MM.1S (cell line): ENCODE data around the gene UBE2U.
"Not testable (repeated sequence)": the region's sequence is repeated elsewhere in the genome, so short reads cannot be mapped to it uniquely, and the experiment has no call there.

Experiments used
- DNase-seq: peaks from one replicate; pipeline ENCODE4 v3.0.0-alpha.2; 2015
- H2AFZ ChIP-seq: fragments of 300-600 bp; sonication (generic); 2 replicates; pipeline ENCODE4 v1.6.0; 2016; ENCODE audit warnings: antibody characterized with exemption, low read length
- H3F3A ChIP-seq: fragments of 300-600 bp; sonication (generic); 2 replicates; pipeline ENCODE4 v1.6.1; 2016; ENCODE audit warnings: mild to moderate bottlenecking, antibody characterized with exemption, low read length, moderate library complexity, mixed read lengths; ENCODE audit not compliant: insufficient read depth
- H3K27ac ChIP-seq: fragments of 300-600 bp; sonication (generic); 2 replicates; pipeline ENCODE4 v1.5.1; 2016; ENCODE audit warnings: mild to moderate bottlenecking, low read length
- H3K27me3 ChIP-seq: fragments of 300-600 bp; sonication (generic); replicated peaks from 2 replicates; pipeline ENCODE4 v1.6.0; 2016; ENCODE audit warnings: low read length; ENCODE audit not compliant: insufficient read depth
- H3K36me3 ChIP-seq: fragments of 300-600 bp; sonication (generic); replicated peaks from 2 replicates; pipeline ENCODE4 v1.6.1; 2016; ENCODE audit warnings: mild to moderate bottlenecking, low read length, mixed read lengths; ENCODE audit not compliant: insufficient read depth
- H3K4me1 ChIP-seq: fragments of 300-600 bp; sonication (generic); 2 replicates; pipeline ENCODE4 v1.6.1; 2016; ENCODE audit warnings: low read length, mixed read lengths
- H3K4me2 ChIP-seq: fragments of 300-600 bp; sonication (generic); 2 replicates; pipeline ENCODE4 v1.6.0; 2016; ENCODE audit warnings: low read depth, low read length
- H3K4me3 ChIP-seq: fragments of 300-600 bp; sonication (generic); 2 replicates; pipeline ENCODE4 v1.5.1; 2016; ENCODE audit warnings: low read length, mixed read lengths
- H3K79me2 ChIP-seq: fragments of 300-600 bp; sonication (generic); 2 replicates; pipeline ENCODE4 v1.6.1; 2016; ENCODE audit warnings: mixed run types, low read length, mixed read lengths
- H3K9ac ChIP-seq: fragments of 300-600 bp; sonication (generic); 2 replicates; pipeline ENCODE4 v1.6.1; 2016; ENCODE audit warnings: low read length, mixed read lengths
- H3K9me2 ChIP-seq: fragments of 300-600 bp; sonication (generic); replicated peaks from 2 replicates; pipeline ENCODE4 v1.6.1; 2016; ENCODE audit warnings: mild to moderate bottlenecking, low read length, mixed read lengths; ENCODE audit not compliant: insufficient read depth
- H3K9me3 ChIP-seq: fragments of 300-600 bp; sonication (generic); replicated peaks from 2 replicates; pipeline ENCODE4 v1.6.1; 2016; ENCODE audit warnings: mild to moderate bottlenecking, low read length, mixed read lengths; ENCODE audit not compliant: insufficient read depth
- H4K20me1 ChIP-seq: fragments of 300-600 bp; sonication (generic); 2 replicates; pipeline ENCODE4 v1.6.1; 2016; ENCODE audit warnings: mild to moderate bottlenecking, low read length, moderate library complexity, mixed read lengths; ENCODE audit not compliant: insufficient read depth
- CTCF ChIP-seq: fragments of 300-600 bp; sonication (generic); IDR thresholded peaks from 2 replicates; pipeline ENCODE4 v1.5.1; 2016; ENCODE audit warnings: antibody characterized with exemption, low read length, mixed read lengths
- EZH2 ChIP-seq: fragments of 300-600 bp; sonication (generic); optimal IDR thresholded peaks from 2 replicates; pipeline ENCODE3; 2017; ENCODE audit warnings: low read depth, mild to moderate bottlenecking, antibody characterized with exemption, low read length, mixed read lengths
- EZH2phosphoT487 ChIP-seq: fragments of 300-600 bp; sonication (generic); IDR thresholded peaks from 2 replicates; pipeline ENCODE4 v1.6.1; 2018; ENCODE audit warnings: antibody characterized with exemption, low read length

UBE2U gene

DNA sequence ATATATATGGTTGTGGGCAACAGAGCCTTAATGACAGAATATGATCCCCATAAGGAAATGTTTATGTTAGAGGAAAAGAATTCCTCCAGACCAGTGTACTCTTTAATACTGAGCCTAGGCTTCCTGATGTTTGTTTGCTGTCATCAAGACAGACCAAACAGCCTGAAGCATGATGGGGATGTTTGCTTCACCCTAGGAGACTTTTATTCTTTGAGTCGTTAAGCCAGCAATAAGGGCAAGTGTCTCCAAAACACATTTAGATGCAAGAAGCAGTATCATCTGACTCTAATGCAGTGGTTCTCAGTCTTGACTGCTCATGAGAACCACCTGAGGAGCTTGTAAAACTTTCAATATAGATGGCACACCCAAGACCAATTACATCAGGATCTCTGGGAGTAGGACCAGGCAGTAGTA lies 33.1 kb downstream of the UBE2U start:
- DNase-seq: no peak
- Histone ChIP-seq H3K9me2 (no peaks in the 10 kb centered on the region), H4K20me1 (no peaks in the 10 kb centered on the region), H3K4me1 (no peaks in the 10 kb centered on the region), H3K9me3 (no peaks in the 10 kb centered on the region), H3K4me2 (no peak overlapping the region), H3K27me3 (no peaks in the 10 kb centered on the region), H2AFZ (no peak overlapping the region), H3K79me2 (no peaks in the 10 kb centered on the region), H3K9ac (no peak overlapping the region), H3K36me3 (no peaks in the 10 kb centered on the region), H3F3A (no peaks in the 10 kb centered on the region), H3K27ac (no peak overlapping the region), H3K4me3 (no peak overlapping the region)
- TF ChIP-seq CTCF (no peak), EZH2phosphoT487 (no peak), EZH2 (no peak)

- H3K9me3 ChIP-seq, DNase-seq, H3K4me3 ChIP-seq, H3K9me2 ChIP-seq, H3K4me1 ChIP-seq, H3K27ac ChIP-seq, H3K79me2 ChIP-seq, H3K36me3 ChIP-seq, H4K20me1 ChIP-seq, H3K27me3 ChIP-seq, H3K4me2 ChIP-seq, H3K9ac ChIP-seq, H3F3A ChIP-seq, H2AFZ ChIP-seq: not testable (repeated sequence)
Observed at GRCh38 chr1:64239519-64239918, 36.1 kb downstream of the UBE2U start.

- Histone ChIP-seq H3K4me2 (no peak overlapping the region), H3K9ac (no peak overlapping the region), H3K27ac (no peak overlapping the region), H3K9me3 (no peaks in the 10 kb centered on the region), H3K79me2 (no peaks in the 10 kb centered on the region), H3F3A (no peaks in the 10 kb centered on the region), H2AFZ (no peak overlapping the region), H3K4me1 (peaks cover 6% of the 10 kb centered on the region; the same call in 1 of the 2 replicates), H4K20me1 (no peaks in the 10 kb centered on the region), H3K4me3 (no peak overlapping the region), H3K9me2 (no peaks in the 10 kb centered on the region), H3K27me3 (no peaks in the 10 kb centered on the region), H3K36me3 (no peaks in the 10 kb centered on the region)
- TF ChIP-seq EZH2phosphoT487 (no peak), EZH2 (no peak), CTCF (no peak)
- no peak for DNase-seq
Observed at GRCh38 chr1:64240206-64240605, 36.8 kb downstream of the UBE2U start.

GRCh38 chr1:64241069-64241468 lies 37.6 kb downstream of the UBE2U start:
- H3K36me3 ChIP-seq: no peaks in the 10 kb centered on the region
- H3F3A ChIP-seq: no peaks in the 10 kb centered on the region
- TF ChIP-seq EZH2 (no peak), EZH2phosphoT487 (no peak), CTCF (no peak)
- no peaks in the 10 kb centered on the region for H3K27me3 ChIP-seq
- no peaks in the 10 kb centered on the region for H3K9me3 ChIP-seq
- no peaks in the 10 kb centered on the region for H4K20me1 ChIP-seq
- no peaks in the 10 kb centered on the region for H3K9me2 ChIP-seq
- H3K4me3 ChIP-seq: no peak overlapping the region
- no peak overlapping the region for H3K27ac ChIP-seq
- H2AFZ ChIP-seq: no peak overlapping the region
- DNase-seq: no peak
- peaks cover 6% of the 10 kb centered on the region; the same call in 1 of the 2 replicates for H3K4me1 ChIP-seq
- H3K4me2 ChIP-seq: no peak overlapping the region
- H3K79me2 ChIP-seq: no peaks in the 10 kb centered on the region
- no peak overlapping the region for H3K9ac ChIP-seq
